ENCODE data around the gene SFXN1. TPM values are rescaled to one million over a fixed set of nuclear protein-coding genes. Genes with fewer than 3 reads are reported as not detected.

Gene SFXN1
- total RNA-seq, 1 experiment from 2014 or later: 61.4 TPM

DNA sequence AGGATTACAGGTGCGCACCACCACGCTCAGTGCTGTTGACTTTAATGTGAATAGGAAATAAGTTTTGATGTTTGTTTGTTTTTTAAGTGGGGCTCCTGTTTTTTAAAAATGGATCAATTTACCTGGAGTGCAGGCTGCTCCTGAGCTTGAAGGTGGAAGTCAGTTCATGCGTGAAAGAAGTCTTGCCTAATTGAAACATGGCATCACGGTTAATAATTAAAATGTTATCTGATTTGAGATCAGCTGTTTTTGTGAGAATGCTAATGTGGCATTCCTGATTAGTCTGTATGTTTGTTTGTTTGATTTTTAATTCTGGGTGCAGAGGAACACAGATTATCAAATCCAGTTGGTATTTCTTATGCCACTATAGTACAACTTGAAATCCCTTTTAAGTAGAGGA, 6.5 kb downstream of the SFXN1 start:
- Histone ChIP-seq H4K20me1 (ENCODE audit: insufficient read depth) (peaks cover 38% of the 10 kb centered on the region), H3K4me3 (no peak overlapping the region), H3K79me2 (ENCODE audit: low read depth) (peaks cover 79% of the 10 kb centered on the region), H3K9me2 (ENCODE audit: insufficient read depth) (no peaks in the 10 kb centered on the region), H3K4me1 (replicated peaks; ENCODE audit: insufficient read depth) (peaks cover 2% of the 10 kb centered on the region), H3F3A (ENCODE audit: insufficient read depth, low read depth) (no peaks in the 10 kb centered on the region), H3K36me3 (ENCODE audit: low read depth) (no peaks in the 10 kb centered on the region), H3K4me2 (no peak overlapping the region), H3K9me3 (ENCODE audit: insufficient read depth, low read depth) (no peaks in the 10 kb centered on the region), H3K27me3 (ENCODE audit: insufficient read depth, low read depth) (no peaks in the 10 kb centered on the region), H2AFZ (no peak overlapping the region), H3K27ac (no peak overlapping the region)
- intact Hi-C loops (cut with micrococcal nuclease; ENCODE audit: unreplicated experiment): no loop called here
- POLR2A ChIA-PET (ENCODE audit: unreplicated experiment): no interaction called here
- CTCF ChIA-PET: no interaction called here
- BruUV-seq (replicated peaks): no TSS peak
- DNase-seq: no peak
- TF ChIP-seq, protein P1, sequence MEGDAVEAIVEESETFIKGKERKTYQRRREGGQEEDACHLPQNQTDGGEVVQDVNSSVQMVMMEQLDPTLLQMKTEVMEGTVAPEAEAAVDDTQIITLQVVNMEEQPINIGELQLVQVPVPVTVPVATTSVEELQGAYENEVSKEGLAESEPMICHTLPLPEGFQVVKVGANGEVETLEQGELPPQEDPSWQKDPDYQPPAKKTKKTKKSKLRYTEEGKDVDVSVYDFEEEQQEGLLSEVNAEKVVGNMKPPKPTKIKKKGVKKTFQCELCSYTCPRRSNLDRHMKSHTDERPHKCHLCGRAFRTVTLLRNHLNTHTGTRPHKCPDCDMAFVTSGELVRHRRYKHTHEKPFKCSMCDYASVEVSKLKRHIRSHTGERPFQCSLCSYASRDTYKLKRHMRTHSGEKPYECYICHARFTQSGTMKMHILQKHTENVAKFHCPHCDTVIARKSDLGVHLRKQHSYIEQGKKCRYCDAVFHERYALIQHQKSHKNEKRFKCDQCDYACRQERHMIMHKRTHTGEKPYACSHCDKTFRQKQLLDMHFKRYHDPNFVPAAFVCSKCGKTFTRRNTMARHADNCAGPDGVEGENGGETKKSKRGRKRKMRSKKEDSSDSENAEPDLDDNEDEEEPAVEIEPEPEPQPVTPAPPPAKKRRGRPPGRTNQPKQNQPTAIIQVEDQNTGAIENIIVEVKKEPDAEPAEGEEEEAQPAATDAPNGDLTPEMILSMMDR (conservative IDR thresholded peaks at IDR 0.05): no peak
- no peak for TF ChIP-seq EZH2 (IDR thresholded peaks at IDR 0.05; ENCODE audit: low read depth)

DNA sequence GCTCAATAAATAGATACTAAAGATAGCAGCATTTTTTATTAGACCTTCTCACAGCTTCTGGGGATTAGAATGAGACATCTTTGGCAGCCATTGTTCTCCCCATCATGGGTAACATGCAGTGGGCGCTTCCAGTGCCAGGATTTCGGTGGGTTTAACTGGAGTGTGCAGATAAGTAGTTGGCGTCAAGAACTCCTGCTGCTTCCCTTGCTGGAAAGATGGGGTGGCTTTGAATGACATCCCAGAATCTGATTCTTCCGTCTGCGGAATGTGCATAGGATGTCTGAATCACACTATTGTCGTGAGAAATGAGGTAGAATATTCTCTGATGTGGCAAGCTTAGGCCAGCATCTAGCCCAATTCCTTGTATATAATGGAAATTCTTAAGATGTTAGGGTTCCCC, 7.3 kb downstream of the SFXN1 start:
- no peak overlapping the region for H2AFZ ChIP-seq
- no peaks in the 10 kb centered on the region for H3F3A ChIP-seq (ENCODE audit: insufficient read depth, low read depth)
- BruUV-seq (replicated peaks): no TSS peak
- peaks cover 71% of the 10 kb centered on the region for H3K79me2 ChIP-seq (ENCODE audit: low read depth)
- DNase-seq: no peak
- H3K9me2 ChIP-seq (ENCODE audit: insufficient read depth): no peaks in the 10 kb centered on the region
- TF ChIP-seq, protein P1 (conservative IDR thresholded peaks at IDR 0.05): no peak
- no peak for TF ChIP-seq EZH2 (IDR thresholded peaks at IDR 0.05; ENCODE audit: low read depth)
- no peaks in the 10 kb centered on the region for H3K4me1 ChIP-seq (replicated peaks; ENCODE audit: insufficient read depth)
- H3K9me3 ChIP-seq (ENCODE audit: insufficient read depth, low read depth): no peaks in the 10 kb centered on the region
- POLR2A ChIA-PET (ENCODE audit: unreplicated experiment): no interaction called here
- H3K27me3 ChIP-seq (ENCODE audit: insufficient read depth, low read depth): no peaks in the 10 kb centered on the region
- H3K4me3 ChIP-seq: no peak overlapping the region
- H3K4me2 ChIP-seq: no peak overlapping the region
- intact Hi-C loops (cut with micrococcal nuclease; ENCODE audit: unreplicated experiment): no loop called here
- H4K20me1 ChIP-seq (ENCODE audit: insufficient read depth): peaks cover 46% of the 10 kb centered on the region
- CTCF ChIA-PET: no interaction called here
- H3K36me3 ChIP-seq (ENCODE audit: low read depth): no peaks in the 10 kb centered on the region
- H3K27ac ChIP-seq: no peak overlapping the region

DNA sequence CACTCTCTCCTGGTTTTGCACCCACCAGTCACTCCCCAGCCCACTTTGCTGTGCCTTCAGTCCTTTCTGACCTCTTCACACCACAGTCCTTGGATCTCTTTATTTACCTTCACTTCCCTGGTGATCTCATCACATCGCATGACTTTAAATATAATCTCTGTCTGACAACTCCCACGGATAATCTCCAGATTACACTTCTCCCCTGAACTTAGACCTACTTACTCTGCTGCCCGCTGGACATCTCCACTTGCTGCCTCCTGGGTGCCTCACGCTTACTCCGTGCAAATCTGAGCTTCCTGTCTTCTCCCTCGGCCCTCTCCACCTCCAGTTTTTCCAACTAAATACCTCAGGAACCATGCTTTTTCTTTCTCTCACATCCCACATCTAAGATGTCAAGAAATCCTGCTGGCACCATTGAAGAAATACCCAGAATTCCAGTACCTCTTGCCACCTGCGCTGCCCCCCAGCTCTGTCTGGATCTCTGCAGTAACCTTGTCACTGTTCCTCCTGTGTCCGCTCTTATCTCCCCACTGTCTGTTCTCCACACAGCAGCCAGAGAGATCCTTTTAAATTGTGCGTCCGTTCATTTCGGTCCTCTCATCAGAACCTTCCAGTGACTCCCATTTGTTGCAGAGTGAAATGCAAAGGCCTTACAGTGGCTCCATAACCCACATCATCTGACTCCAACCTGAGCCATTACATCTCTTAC, 9.3 kb downstream of the SFXN1 start:
- no peak for DNase-seq
- H3K27me3 ChIP-seq (ENCODE audit: insufficient read depth, low read depth): no peaks in the 10 kb centered on the region
- ChIA-PET POLR2A (ENCODE audit: unreplicated experiment) (no interaction called here), CTCF (no interaction called here)
- H3K36me3 ChIP-seq (ENCODE audit: low read depth): peaks cover 8% of the 10 kb centered on the region; the same call in 1 of the 2 replicates
- H3K9me2 ChIP-seq (ENCODE audit: insufficient read depth): no peaks in the 10 kb centered on the region
- no peaks in the 10 kb centered on the region for H3K4me1 ChIP-seq (replicated peaks; ENCODE audit: insufficient read depth)
- peaks cover 51% of the 10 kb centered on the region for H3K79me2 ChIP-seq (ENCODE audit: low read depth)
- no peak overlapping the region for H3K27ac ChIP-seq
- no peaks in the 10 kb centered on the region for H3K9me3 ChIP-seq (ENCODE audit: insufficient read depth, low read depth)
- peaks cover 53% of the 10 kb centered on the region for H4K20me1 ChIP-seq (ENCODE audit: insufficient read depth)
- H2AFZ ChIP-seq: no peak overlapping the region
- TF ChIP-seq, protein P1 (conservative IDR thresholded peaks at IDR 0.05): no peak
- TF ChIP-seq EZH2 (IDR thresholded peaks at IDR 0.05; ENCODE audit: low read depth): no peak
- no TSS peak for BruUV-seq (replicated peaks)
- no peak overlapping the region for H3K4me3 ChIP-seq
- intact Hi-C loops (cut with micrococcal nuclease; ENCODE audit: unreplicated experiment): no loop called here
- H3K4me2 ChIP-seq: no peak overlapping the region
- no peaks in the 10 kb centered on the region for H3F3A ChIP-seq (ENCODE audit: insufficient read depth, low read depth)
